Activated CD4-positive, alpha-beta T cell treated with anti-CD3 and anti-CD28 coated beads, Interleukin-2, amount 50 U/mL, for 4 hours (primary cell): ENCODE data around the gene ZBTB44.

Experiments
- DNase-seq, 2 experiments: peaks; one replicate each; pipeline ENCODE4 v3.0.0-alpha.2; 2020

The ZBTB44 gene

GRCh38 chr11:130213143-130213978 is 101.4 kb downstream of the ZBTB44 start:
- peak; percentile 64 to 70 for DNase-seq

- DNase-seq: no peak
Measured at GRCh38 chr11:130212431-130212961, 102.2 kb downstream of the ZBTB44 start.

- no peak for DNase-seq
Measured at GRCh38 chr11:130211781-130212401, 102.8 kb downstream of the ZBTB44 start.

- no peak for DNase-seq
Measured at GRCh38 chr11:130211144-130211543, 103.6 kb downstream of the ZBTB44 start.

- no peak for DNase-seq
Measured at GRCh38 chr11:130209954-130210854, 104.5 kb downstream of the ZBTB44 start.

- DNase-seq: no peak
Measured at GRCh38 chr11:130209128-130209932, 105.4 kb downstream of the ZBTB44 start.

- no peak for DNase-seq
Measured at GRCh38 chr11:130208241-130209127, 106.2 kb downstream of the ZBTB44 start.

GRCh38 chr11:130206141-130206540 is 108.6 kb downstream of the ZBTB44 start:
- no peak for DNase-seq

GRCh38 chr11:130204703-130205095 is 110.0 kb downstream of the ZBTB44 start:
- no peak for DNase-seq

- no peak for DNase-seq
Measured at GRCh38 chr11:130203766-130204702, 110.7 kb downstream of the ZBTB44 start.

- DNase-seq: no peak
Measured at GRCh38 chr11:130202818-130203689, 111.7 kb downstream of the ZBTB44 start.

- no peak for DNase-seq
Measured at GRCh38 chr11:130202009-130202817, 112.5 kb downstream of the ZBTB44 start.

- DNase-seq: no peak
Measured at GRCh38 chr11:130201026-130201425, 113.7 kb downstream of the ZBTB44 start.

GRCh38 chr11:130199792-130200191 is 114.9 kb downstream of the ZBTB44 start:
- DNase-seq: no peak

GRCh38 chr11:130198964-130199363 is 115.8 kb downstream of the ZBTB44 start:
- DNase-seq: no peak

GRCh38 chr11:130198292-130198691 is 116.4 kb downstream of the ZBTB44 start:
- no peak for DNase-seq

GRCh38 chr11:130197386-130198035 is 117.2 kb downstream of the ZBTB44 start:
- no peak for DNase-seq
